GM23338 (cell line): ENCODE measurements around the gene KLHDC8A. TPM values are rescaled to one million over a fixed set of nuclear protein-coding genes. Genes with fewer than 3 reads are reported as not detected.
A peak's percentile ranks its signal among the peaks of the same experiment; 100 is the strongest.

ENCODE experiments used
- ATAC-seq: fragments of 200-7000 bp; cut with Tn5 transposase; 3 replicates; pipeline ENCODE4 v1.9.1; 2020
- DNase-seq: peaks from one replicate; pipeline ENCODE4 v3.0.0-alpha.2; 2015; ENCODE audit warnings: low spot score
- H2AFZ ChIP-seq: fragments of 200-600 bp; sonication (generic); 2 replicates; pipeline ENCODE4 v1.8.0; 2016; ENCODE audit warnings: antibody characterized with exemption, mild to moderate bottlenecking, moderate library complexity
- H3F3A ChIP-seq: fragments of 200-600 bp; sonication (generic); replicated peaks from 2 replicates; pipeline ENCODE4 v1.8.0; 2017; ENCODE audit warnings: antibody characterized with exemption, mixed run types, low read depth
- H3K27ac ChIP-seq: fragments of 200-600 bp; sonication (generic); 2 replicates; pipeline ENCODE4 v1.6.1; 2016; ENCODE audit warnings: low read depth
- H3K27me3 ChIP-seq: fragments of 200-600 bp; sonication (generic); 2 replicates; pipeline ENCODE4 v1.8.0; 2016; ENCODE audit warnings: mild to moderate bottlenecking, mixed run types, moderate library complexity; ENCODE audit not compliant: insufficient read depth
- H3K36me3 ChIP-seq: fragments of 200-600 bp; sonication (generic); 2 replicates; pipeline ENCODE4 v1.8.0; 2016; ENCODE audit warnings: mild to moderate bottlenecking; ENCODE audit not compliant: insufficient read depth
- H3K4me1 ChIP-seq: fragments of 200-600 bp; sonication (generic); 2 replicates; pipeline ENCODE4 v1.8.0; 2016; ENCODE audit warnings: mild to moderate bottlenecking, moderate library complexity; ENCODE audit not compliant: insufficient read depth
- H3K4me2 ChIP-seq: fragments of 200-600 bp; sonication (generic); 2 replicates; pipeline ENCODE4 v1.7.1; 2017; ENCODE audit warnings: mixed run types
- H3K4me3 ChIP-seq: fragments of 200-600 bp; sonication (generic); 2 replicates; pipeline ENCODE4 v1.6.1; 2016; ENCODE audit warnings: mixed run types
- H3K79me2 ChIP-seq: fragments of 200-600 bp; sonication (generic); replicated peaks from 2 replicates; pipeline ENCODE4 v1.8.0; 2017; ENCODE audit warnings: mild to moderate bottlenecking; ENCODE audit not compliant: insufficient read depth
- H3K9me2 ChIP-seq: fragments of 200-600 bp; sonication (generic); 2 replicates; pipeline ENCODE4 v1.8.0; 2017; ENCODE audit not compliant: insufficient read depth
- H4K20me1 ChIP-seq: fragments of 200-600 bp; sonication (generic); replicated peaks from 2 replicates; pipeline ENCODE4 v1.8.0; 2017; ENCODE audit warnings: mild to moderate bottlenecking; ENCODE audit not compliant: insufficient read depth
- H3K27ac Mint-ChIP-seq: 2 replicates; pipeline ENCODE4 v1.8.0; 2020; ENCODE audit warnings: inconsistent platforms, mild to moderate bottlenecking, moderate library complexity, mixed read lengths
- H3K27me3 Mint-ChIP-seq: 3 replicates; pipeline ENCODE4 v1.8.0; 2022; ENCODE audit warnings: low read depth, mild to moderate bottlenecking, moderate library complexity, mixed read lengths, inconsistent platforms; ENCODE audit not compliant: insufficient read depth, poor library complexity
- H3K36me3 Mint-ChIP-seq: 3 replicates; pipeline ENCODE4 v1.8.0; 2021; ENCODE audit warnings: low read depth, mild to moderate bottlenecking, inconsistent platforms, moderate library complexity, mixed read lengths
- H3K4me1 Mint-ChIP-seq: 3 replicates; pipeline ENCODE4 v1.8.0; 2020; ENCODE audit warnings: mild to moderate bottlenecking, inconsistent platforms, mixed read lengths
- H3K4me3 Mint-ChIP-seq: 3 replicates; pipeline ENCODE4 v1.8.0; 2021; ENCODE audit warnings: moderate library complexity, mild to moderate bottlenecking, inconsistent platforms, mixed read lengths
- H3K9me3 Mint-ChIP-seq: 3 replicates; pipeline ENCODE4 v1.8.0; 2020; ENCODE audit warnings: moderate library complexity, mild to moderate bottlenecking, inconsistent platforms, mixed read lengths
- CREB1 ChIP-seq: fragments of 250-450 bp; sonication (Bioruptor Pico); IDR thresholded peaks from 2 replicates; pipeline ENCODE4 v1.5.0; 2020; ENCODE audit warnings: low read depth, mild to moderate bottlenecking, moderate library complexity
- EZH2 ChIP-seq: fragments of 200-600 bp; sonication (generic); IDR thresholded peaks from one replicate; pipeline ENCODE4 v1.8.0; 2017; ENCODE audit warnings: antibody characterized with exemption, mild to moderate bottlenecking, low read depth; ENCODE audit not compliant: unreplicated experiment
- EZH2phosphoT487 ChIP-seq: fragments of 200-600 bp; sonication (generic); IDR thresholded peaks from one replicate; pipeline ENCODE4 v1.8.1; 2018; ENCODE audit warnings: antibody characterized with exemption; ENCODE audit not compliant: unreplicated experiment
- JUNB ChIP-seq: IDR thresholded peaks from one replicate; pipeline ENCODE4 v1.6.1; 2016; ENCODE audit warnings: antibody characterized with exemption; ENCODE audit not compliant: unreplicated experiment
- NANOG ChIP-seq: IDR thresholded peaks from 2 replicates; pipeline ENCODE4 v1.6.1; 2016; ENCODE audit warnings: antibody characterized with exemption, borderline replicate concordance
- POLR2AphosphoS5 ChIP-seq: IDR thresholded peaks from 2 replicates; pipeline ENCODE4 v1.6.1; 2016; ENCODE audit warnings: antibody characterized with exemption, low read depth
- STAT1 ChIP-seq: IDR thresholded peaks from one replicate; pipeline ENCODE4 v1.6.1; 2016; ENCODE audit warnings: antibody characterized with exemption; ENCODE audit not compliant: unreplicated experiment
- ZNF114 ChIP-seq: fragments of 250-450 bp; sonication (Bioruptor Pico); IDR thresholded peaks from 2 replicates; pipeline ENCODE4 v1.5.0; 2020; ENCODE audit warnings: mild to moderate bottlenecking, moderate library complexity
- ZNF331 ChIP-seq: fragments of 250-450 bp; sonication (Bioruptor Pico); IDR thresholded peaks from 2 replicates; pipeline ENCODE4 v1.5.0; 2020; ENCODE audit warnings: low read depth, mild to moderate bottlenecking, moderate library complexity
- polyA plus RNA-seq: library from polyadenylated mRNA; unstranded; fragments of >200 nt; fragmentation: Nextera tagmentation; extraction: Ambion mirVana; gene quantifications from 2 replicates; pipeline ENCODE4 v1.2.1, GENCODE V29; 2016
- total RNA-seq: library from RNA; depleted of rRNA; stranded (reverse); fragments of >200 nt; shearing (Covaris generic); gene quantifications from 2 replicates; pipeline ENCODE4 v1.2.3, GENCODE V29; 2014
- TF ChIP-seq, protein P1 (sequence below), 2 experiments: fragments of 200-600 bp in 1 of 2; sonication (generic) in 1 of 2; conservative IDR thresholded peaks; 2 replicates each; pipeline versions ENCODE4 v1.5.1 to v1.6.1; 2016 to 2017; ENCODE audit warnings: antibody characterized with exemption in 2 of 2, low read depth in 2 of 2, mild to moderate bottlenecking in 2 of 2, moderate library complexity in 1 of 2
- TF ChIP-seq, protein P2 (sequence below): IDR thresholded peaks from 2 replicates; pipeline ENCODE4 v1.6.1; 2016; ENCODE audit warnings: antibody characterized with exemption
- TF ChIP-seq, protein P3 (sequence below): IDR thresholded peaks from one replicate; pipeline ENCODE4 v1.6.1; 2018; ENCODE audit warnings: antibody characterized with exemption; ENCODE audit not compliant: unreplicated experiment

The KLHDC8A gene
- total and polyA plus RNA-seq, 2 experiments from 2014 or later = 1.7 to 2.8 TPM

DNA sequence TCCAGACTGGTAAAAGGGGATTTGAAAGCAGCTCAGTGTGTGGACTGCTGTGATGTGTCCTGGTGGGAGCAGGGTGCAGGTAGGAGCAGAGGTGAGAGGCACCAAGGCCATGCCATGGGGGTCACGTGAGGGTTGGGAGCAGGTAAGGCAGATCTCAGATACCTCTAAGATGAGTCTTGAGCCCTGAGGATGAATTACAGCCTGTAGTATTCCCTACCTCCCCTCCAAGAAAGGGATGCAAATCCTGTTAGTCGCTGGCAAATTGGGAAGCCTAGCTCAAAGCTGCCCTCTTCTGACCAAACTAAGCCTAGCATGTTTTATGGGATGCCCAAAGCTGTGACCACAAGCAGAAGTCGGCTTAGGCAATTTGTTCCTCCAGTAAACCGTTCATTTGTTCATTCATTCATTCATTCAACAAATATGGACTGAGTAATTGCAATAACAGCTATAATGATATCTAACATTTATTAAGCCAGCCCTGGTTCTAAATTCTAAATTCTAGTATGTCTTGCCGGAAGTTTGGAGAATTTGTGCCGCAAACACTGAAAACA is 31.3 kb downstream of the KLHDC8A start:
- Histone ChIP-seq H3K27ac (peak overlapping the region; percentile 35; the same call in 1 of the 2 replicates), H2AFZ (no peak overlapping the region), H3K4me2 (no peak overlapping the region), H3K36me3 (no peaks in the 10 kb centered on the region), H3K27me3 (peaks cover 6% of the 10 kb centered on the region), H3K4me3 (no peak overlapping the region), H3F3A (peaks cover 6% of the 10 kb centered on the region; the same call in 1 of the 2 replicates), H3K9me2 (peaks cover 4% of the 10 kb centered on the region; the same call in 1 of the 2 replicates), H3K79me2 (peaks cover 10% of the 10 kb centered on the region), H3K4me1 (peaks cover 5% of the 10 kb centered on the region), H4K20me1 (0 out of 2 replicates have a peak, but pooled peaks cover 5% of the 10 kb centered on the region)
- peak; percentile 87 for DNase-seq
- Mint-ChIP-seq H3K9me3 (no peaks in the 10 kb centered on the region), H3K4me3 (no peak overlapping the region), H3K27me3 (peaks cover 21% of the 10 kb centered on the region), H3K27ac (peak overlapping the region; percentile 75; the same call in 1 of the 2 replicates), H3K36me3 (peaks cover 2% of the 10 kb centered on the region), H3K4me1 (peaks cover 18% of the 10 kb centered on the region)
- TF ChIP-seq STAT1 = no peak
- TF ChIP-seq, protein P1, sequence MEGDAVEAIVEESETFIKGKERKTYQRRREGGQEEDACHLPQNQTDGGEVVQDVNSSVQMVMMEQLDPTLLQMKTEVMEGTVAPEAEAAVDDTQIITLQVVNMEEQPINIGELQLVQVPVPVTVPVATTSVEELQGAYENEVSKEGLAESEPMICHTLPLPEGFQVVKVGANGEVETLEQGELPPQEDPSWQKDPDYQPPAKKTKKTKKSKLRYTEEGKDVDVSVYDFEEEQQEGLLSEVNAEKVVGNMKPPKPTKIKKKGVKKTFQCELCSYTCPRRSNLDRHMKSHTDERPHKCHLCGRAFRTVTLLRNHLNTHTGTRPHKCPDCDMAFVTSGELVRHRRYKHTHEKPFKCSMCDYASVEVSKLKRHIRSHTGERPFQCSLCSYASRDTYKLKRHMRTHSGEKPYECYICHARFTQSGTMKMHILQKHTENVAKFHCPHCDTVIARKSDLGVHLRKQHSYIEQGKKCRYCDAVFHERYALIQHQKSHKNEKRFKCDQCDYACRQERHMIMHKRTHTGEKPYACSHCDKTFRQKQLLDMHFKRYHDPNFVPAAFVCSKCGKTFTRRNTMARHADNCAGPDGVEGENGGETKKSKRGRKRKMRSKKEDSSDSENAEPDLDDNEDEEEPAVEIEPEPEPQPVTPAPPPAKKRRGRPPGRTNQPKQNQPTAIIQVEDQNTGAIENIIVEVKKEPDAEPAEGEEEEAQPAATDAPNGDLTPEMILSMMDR (conservative IDR thresholded peaks at IDR 0.05; ENCODE audit: low read depth in 2 of 2) = peak; percentile 60 to 99
- ATAC-seq = peak; percentile 45

DNA sequence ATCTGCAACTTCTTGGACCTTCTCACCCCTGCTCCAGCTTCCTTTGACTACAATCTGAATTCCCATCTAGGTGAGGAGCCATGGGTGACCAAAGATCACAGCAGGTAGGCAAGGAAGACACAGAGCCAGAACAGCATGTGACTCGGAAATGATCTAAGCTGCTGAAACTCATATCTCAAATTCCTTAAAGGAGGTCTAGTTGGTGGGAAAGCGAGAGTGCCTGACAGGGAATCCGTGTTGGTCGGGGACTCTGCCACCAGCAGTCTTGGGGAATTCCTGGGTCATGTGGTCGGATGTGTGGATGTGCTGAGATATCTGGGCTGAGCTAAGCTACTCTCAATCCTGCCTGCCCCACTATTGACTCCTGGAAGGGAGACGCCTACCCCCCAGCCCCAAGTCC is 31.9 kb downstream of the KLHDC8A start:
- Mint-ChIP-seq H3K4me1 (peaks cover 23% of the 10 kb centered on the region), H3K9me3 (no peaks in the 10 kb centered on the region), H3K27ac (peak overlapping the region; percentile 75; the same call in 1 of the 2 replicates), H3K4me3 (no peak overlapping the region), H3K27me3 (peaks cover 27% of the 10 kb centered on the region), H3K36me3 (peaks cover 8% of the 10 kb centered on the region)
- peak; percentile 10 for ATAC-seq
- Histone ChIP-seq H3K9me2 (peaks cover 4% of the 10 kb centered on the region; the same call in 1 of the 2 replicates), H3K27ac (peak overlapping the region; percentile 35; the same call in 1 of the 2 replicates), H4K20me1 (0 out of 2 replicates have a peak, but pooled peaks cover 11% of the 10 kb centered on the region), H3K36me3 (no peaks in the 10 kb centered on the region), H3K4me1 (peaks cover 12% of the 10 kb centered on the region), H3K4me2 (no peak overlapping the region), H2AFZ (no peak overlapping the region), H3K27me3 (peaks cover 7% of the 10 kb centered on the region), H3K79me2 (peaks cover 16% of the 10 kb centered on the region), H3K4me3 (no peak overlapping the region), H3F3A (peaks cover 6% of the 10 kb centered on the region; the same call in 1 of the 2 replicates)
- peak; percentile 52 for DNase-seq
- no peak for TF ChIP-seq STAT1
- no peak for TF ChIP-seq POLR2AphosphoS5
- no peak for TF ChIP-seq NANOG
- TF ChIP-seq CREB1 = no peak
- TF ChIP-seq, protein P1 (conservative IDR thresholded peaks at IDR 0.05; ENCODE audit: low read depth in 2 of 2) = no peak
- no peak for TF ChIP-seq ZNF331 (CRISPR knock-in tag)
- no peak for TF ChIP-seq JUNB
- no peak for TF ChIP-seq EZH2
- TF ChIP-seq, protein P2, sequence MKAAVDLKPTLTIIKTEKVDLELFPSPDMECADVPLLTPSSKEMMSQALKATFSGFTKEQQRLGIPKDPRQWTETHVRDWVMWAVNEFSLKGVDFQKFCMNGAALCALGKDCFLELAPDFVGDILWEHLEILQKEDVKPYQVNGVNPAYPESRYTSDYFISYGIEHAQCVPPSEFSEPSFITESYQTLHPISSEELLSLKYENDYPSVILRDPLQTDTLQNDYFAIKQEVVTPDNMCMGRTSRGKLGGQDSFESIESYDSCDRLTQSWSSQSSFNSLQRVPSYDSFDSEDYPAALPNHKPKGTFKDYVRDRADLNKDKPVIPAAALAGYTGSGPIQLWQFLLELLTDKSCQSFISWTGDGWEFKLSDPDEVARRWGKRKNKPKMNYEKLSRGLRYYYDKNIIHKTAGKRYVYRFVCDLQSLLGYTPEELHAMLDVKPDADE = no peak
- TF ChIP-seq ZNF114 = no peak
- no peak for TF ChIP-seq EZH2phosphoT487
- TF ChIP-seq, protein P3, sequence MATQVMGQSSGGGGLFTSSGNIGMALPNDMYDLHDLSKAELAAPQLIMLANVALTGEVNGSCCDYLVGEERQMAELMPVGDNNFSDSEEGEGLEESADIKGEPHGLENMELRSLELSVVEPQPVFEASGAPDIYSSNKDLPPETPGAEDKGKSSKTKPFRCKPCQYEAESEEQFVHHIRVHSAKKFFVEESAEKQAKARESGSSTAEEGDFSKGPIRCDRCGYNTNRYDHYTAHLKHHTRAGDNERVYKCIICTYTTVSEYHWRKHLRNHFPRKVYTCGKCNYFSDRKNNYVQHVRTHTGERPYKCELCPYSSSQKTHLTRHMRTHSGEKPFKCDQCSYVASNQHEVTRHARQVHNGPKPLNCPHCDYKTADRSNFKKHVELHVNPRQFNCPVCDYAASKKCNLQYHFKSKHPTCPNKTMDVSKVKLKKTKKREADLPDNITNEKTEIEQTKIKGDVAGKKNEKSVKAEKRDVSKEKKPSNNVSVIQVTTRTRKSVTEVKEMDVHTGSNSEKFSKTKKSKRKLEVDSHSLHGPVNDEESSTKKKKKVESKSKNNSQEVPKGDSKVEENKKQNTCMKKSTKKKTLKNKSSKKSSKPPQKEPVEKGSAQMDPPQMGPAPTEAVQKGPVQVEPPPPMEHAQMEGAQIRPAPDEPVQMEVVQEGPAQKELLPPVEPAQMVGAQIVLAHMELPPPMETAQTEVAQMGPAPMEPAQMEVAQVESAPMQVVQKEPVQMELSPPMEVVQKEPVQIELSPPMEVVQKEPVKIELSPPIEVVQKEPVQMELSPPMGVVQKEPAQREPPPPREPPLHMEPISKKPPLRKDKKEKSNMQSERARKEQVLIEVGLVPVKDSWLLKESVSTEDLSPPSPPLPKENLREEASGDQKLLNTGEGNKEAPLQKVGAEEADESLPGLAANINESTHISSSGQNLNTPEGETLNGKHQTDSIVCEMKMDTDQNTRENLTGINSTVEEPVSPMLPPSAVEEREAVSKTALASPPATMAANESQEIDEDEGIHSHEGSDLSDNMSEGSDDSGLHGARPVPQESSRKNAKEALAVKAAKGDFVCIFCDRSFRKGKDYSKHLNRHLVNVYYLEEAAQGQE = no peak
